Left renal cortex interstitium (tissue), 4 donors: ENCODE measurements around the gene NOB1. TPM values are rescaled to one million over a fixed set of nuclear protein-coding genes. Genes with fewer than 3 reads are reported as not detected.

Experiments used
- DNase-seq, 4 donors: peaks; one replicate each; pipeline ENCODE4 v3.0.0-alpha.2; 2013; ENCODE audit warnings: low read depth in 4 of 4, low spot score in 2 of 4, missing footprints in 1 of 4
- polyA plus RNA-seq, 4 donors: library from polyadenylated mRNA; unstranded; fragments of 120-200 nt; gene quantifications; one replicate each; pipeline ENCODE4 v1.2.1, GENCODE V29; 2013; ENCODE audit not compliant: insufficient read length in 4 of 4

NOB1 gene
- polyA plus RNA-seq, 4 donors = 60.8 to 71.9 (median 65.4) TPM

DNA sequence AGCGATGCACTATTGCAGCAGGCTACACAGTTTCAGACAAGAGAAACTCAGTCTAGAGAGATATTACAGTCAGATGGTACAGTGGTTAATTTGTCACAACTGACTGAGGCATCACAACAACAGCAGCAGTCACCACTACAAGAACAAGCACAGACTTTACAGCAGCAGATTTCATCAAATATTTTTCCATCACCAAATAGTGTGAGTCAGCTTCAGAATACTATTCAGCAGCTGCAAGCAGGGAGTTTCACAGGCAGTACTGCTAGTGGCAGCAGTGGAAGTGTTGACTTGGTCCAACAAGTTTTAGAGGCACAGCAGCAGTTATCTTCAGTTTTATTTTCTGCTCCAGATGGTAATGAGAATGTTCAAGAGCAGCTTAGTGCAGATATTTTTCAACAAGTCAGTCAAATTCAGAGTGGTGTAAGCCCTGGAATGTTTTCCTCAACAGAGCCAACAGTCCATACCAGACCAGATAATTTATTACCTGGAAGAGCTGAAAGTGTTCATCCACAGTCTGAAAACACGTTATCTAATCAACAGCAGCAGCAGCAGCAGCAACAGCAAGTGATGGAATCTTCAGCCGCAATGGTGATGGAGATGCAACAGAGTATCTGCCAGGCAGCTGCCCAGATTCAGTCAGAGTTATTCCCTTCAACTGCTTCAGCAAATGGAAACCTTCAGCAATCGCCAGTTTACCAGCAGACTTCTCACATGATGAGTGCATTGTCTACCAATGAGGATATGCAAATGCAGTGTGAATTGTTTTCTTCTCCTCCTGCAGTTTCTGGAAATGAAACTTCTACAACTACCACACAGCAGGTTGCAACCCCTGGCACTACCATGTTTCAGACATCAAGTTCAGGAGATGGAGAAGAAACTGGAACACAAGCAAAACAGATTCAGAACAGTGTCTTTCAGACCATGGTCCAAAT is 62.5 kb downstream of the NOB1 start:
- no peak for DNase-seq

Other genes with a start within 250 kb of the NOB1 start
- 10 to 100 TPM; 25.3 to 70.2 (median 47.9) TPM for gene NFAT5, start 189.0 kb downstream of the NOB1 start, polyA plus RNA-seq
- gene NQO1, start 28.4 kb downstream of the NOB1 start, polyA plus RNA-seq = 10 to 100 TPM; 22.1 to 31.5 (median 27.4) TPM
- 10 to 100 TPM; 38.8 to 54.6 (median 45.8) TPM for gene WWP2, start 7.4 kb upstream of the NOB1 start, polyA plus RNA-seq
- 10 to 100 TPM; 48.0 to 91.8 (median 72.5) TPM for gene CLEC18A, start 196.4 kb upstream of the NOB1 start, polyA plus RNA-seq